ENCODE measurements around the gene ADAMTS2. TPM values are rescaled to one million over a fixed set of nuclear protein-coding genes. Genes with fewer than 3 reads are reported as not detected.
"Not testable (repeated sequence)": the region's sequence is repeated elsewhere in the genome, so short reads cannot be mapped to it uniquely, and the experiment has no call there.

ADAMTS2 gene
- total and polyA plus RNA-seq, 8 donors, result 1.8 to 41.5 (median 11.6) TPM

DNA sequence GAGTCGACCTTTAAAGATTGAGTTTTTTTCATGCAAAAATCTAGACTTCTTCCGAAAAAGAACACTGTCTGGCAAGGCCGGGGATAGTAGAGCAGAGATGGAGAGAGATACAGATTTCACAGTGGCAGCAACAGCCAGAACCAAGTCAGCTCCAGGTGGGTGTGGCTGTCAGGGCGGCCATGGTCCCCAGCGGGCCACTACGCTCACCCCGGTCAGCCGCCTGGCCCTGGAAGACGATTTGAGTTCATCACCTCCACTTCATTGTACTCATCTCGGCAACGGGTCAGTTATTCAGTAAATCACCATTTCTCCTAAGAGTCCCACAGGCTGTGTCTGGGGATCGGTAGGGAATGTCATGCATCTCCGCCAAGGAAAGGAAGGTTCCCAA, 232.1 kb downstream of the ADAMTS2 start:
- WGBS, 5 donors, result 89 to 97% (median 90%) methylated on average over 13 of the region's 13 CpGs
- Histone ChIP-seq H3K27ac (no peak overlapping the region), H3K4me3 (no peak overlapping the region), H3K4me1 (no peaks in the 10 kb centered on the region), H3K27me3 (no peaks in the 10 kb centered on the region), H3K9me3 (peaks cover 11 to 97% (median 89%) of the 10 kb centered on the region in 4 donors), H3K36me3 (peaks cover 0 to 32% (median 8%) of the 10 kb centered on the region in 4 donors)
- TF ChIP-seq POLR2A (IDR thresholded peaks at IDR 0.05) (no peak), POLR2AphosphoS5 (IDR thresholded peaks at IDR 0.05) (no peak), EP300 (IDR thresholded peaks at IDR 0.05) (no peak)
- TF ChIP-seq, protein P1, sequence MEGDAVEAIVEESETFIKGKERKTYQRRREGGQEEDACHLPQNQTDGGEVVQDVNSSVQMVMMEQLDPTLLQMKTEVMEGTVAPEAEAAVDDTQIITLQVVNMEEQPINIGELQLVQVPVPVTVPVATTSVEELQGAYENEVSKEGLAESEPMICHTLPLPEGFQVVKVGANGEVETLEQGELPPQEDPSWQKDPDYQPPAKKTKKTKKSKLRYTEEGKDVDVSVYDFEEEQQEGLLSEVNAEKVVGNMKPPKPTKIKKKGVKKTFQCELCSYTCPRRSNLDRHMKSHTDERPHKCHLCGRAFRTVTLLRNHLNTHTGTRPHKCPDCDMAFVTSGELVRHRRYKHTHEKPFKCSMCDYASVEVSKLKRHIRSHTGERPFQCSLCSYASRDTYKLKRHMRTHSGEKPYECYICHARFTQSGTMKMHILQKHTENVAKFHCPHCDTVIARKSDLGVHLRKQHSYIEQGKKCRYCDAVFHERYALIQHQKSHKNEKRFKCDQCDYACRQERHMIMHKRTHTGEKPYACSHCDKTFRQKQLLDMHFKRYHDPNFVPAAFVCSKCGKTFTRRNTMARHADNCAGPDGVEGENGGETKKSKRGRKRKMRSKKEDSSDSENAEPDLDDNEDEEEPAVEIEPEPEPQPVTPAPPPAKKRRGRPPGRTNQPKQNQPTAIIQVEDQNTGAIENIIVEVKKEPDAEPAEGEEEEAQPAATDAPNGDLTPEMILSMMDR (IDR thresholded peaks at IDR 0.05), result no peak
- DNase-seq, result peak in 1 of 2 donors; percentile 5
- intact Hi-C loops (cut with DNase I; ENCODE audit: low total_unique reads), result no loop called here

DNA sequence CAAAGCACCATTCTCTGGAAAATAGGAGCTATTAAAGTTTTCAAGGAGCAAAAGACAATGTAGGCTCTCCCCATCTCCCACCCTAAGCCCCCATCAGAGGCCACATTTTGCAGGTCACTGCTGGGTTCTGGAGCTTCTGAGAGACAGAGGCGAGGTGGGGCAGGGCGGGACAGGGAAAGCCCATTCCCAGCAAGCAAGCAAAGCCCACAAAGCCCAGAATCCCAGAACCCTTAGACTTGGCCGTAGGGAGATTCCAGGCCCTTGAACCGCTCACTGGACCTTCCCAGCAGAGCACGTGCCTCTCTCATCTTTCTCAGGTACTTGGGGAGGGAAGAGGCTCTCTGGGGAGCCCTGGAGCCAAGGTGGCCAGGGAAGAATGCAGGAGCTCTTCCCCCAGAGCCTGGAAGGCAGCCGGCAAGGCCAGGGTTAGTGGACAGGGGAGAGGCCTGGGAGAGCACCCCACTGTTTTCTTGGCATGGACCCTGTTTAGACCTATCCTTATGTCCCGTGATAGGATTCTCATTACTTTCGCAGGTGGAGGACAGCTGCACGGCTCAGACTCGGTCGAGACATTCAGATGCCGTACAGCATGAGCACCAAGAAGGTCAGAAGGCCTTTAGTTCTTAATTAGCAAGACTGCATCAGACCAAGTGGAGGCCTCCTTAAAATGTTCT, 232.7 kb downstream of the ADAMTS2 start:
- H3K27ac ChIP-seq, result no peak overlapping the region
- H3K4me1 ChIP-seq, result no peaks in the 10 kb centered on the region
- DNase-seq, result peak in 1 of 2 donors; percentile 9
- TF ChIP-seq, protein P1 (IDR thresholded peaks at IDR 0.05), result no peak
- TF ChIP-seq EP300 (IDR thresholded peaks at IDR 0.05) (no peak), POLR2A (IDR thresholded peaks at IDR 0.05) (no peak), POLR2AphosphoS5 (IDR thresholded peaks at IDR 0.05) (no peak)
- 87 to 92% (median 90%) methylated on average over 12 of the region's 12 CpGs for WGBS, 5 donors
- H3K4me3 ChIP-seq, result no peak overlapping the region
- H3K36me3 ChIP-seq, result peaks cover 0 to 32% (median 8%) of the 10 kb centered on the region in 4 donors
- no peaks in the 10 kb centered on the region for H3K27me3 ChIP-seq
- intact Hi-C loops (cut with DNase I; ENCODE audit: low total_unique reads), result no loop called here
- peaks cover 11 to 99% (median 92%) of the 10 kb centered on the region in 4 donors for H3K9me3 ChIP-seq

DNA sequence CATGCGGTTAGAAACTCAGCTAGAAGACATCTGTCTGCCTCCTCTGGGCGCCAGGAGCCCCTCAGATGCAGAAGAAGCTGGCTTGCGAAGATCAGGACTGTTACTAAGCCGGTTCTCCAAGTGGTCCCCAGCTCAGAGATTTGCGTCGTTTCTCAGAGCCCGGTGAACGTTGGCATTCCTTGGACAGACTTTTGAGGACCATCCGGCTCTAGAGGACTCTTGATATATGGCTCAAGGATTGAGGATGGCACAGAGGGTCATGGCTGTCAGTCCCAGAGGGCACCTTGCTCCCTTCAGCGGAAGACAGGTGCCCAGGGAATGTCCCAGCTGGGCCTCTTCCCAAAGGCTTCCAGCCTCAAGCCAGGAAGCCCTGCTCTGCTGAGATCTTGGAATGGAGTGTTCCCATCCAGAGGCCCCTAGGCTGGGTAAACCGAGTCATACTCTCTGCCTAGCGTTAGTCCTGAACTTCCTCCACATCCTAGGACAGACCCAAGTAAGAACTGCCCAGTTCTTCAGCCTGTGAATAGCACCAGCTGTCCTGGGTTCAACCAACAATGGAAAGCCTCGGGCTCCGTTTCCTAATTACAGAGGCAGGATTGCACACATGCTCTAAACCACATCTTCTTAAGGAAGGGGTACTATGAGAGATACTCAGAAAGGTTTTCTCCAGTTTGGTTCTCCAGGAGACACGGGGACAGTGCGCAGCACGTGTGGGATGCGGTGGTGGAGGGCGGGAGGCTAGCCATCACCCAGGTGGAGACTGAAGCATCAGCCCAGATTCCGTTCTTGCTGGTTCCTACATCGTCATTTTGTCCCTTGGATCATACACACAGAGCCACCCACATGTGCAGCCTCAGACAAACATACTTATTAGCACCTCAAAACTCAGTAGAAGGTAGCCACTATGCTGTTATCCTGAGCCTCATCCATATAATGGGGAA, 233.7 kb downstream of the ADAMTS2 start:
- Histone ChIP-seq H3K27ac (no peak overlapping the region), H3K4me1 (no peaks in the 10 kb centered on the region), H3K36me3 (peaks cover 0 to 29% (median 8%) of the 10 kb centered on the region in 4 donors), H3K27me3 (no peaks in the 10 kb centered on the region), H3K4me3 (no peak overlapping the region), H3K9me3 (peaks cover 11 to 97% (median 90%) of the 10 kb centered on the region in 4 donors)
- TF ChIP-seq, protein P1 (IDR thresholded peaks at IDR 0.05), result no peak
- TF ChIP-seq POLR2AphosphoS5 (IDR thresholded peaks at IDR 0.05), result no peak
- TF ChIP-seq EP300 (IDR thresholded peaks at IDR 0.05), result no peak
- TF ChIP-seq POLR2A (IDR thresholded peaks at IDR 0.05), result no peak
- 79 to 84% (median 83%) methylated on average over 20 to 21 of the region's 21 CpGs for WGBS, 5 donors
- intact Hi-C loops (cut with DNase I; ENCODE audit: low total_unique reads), result no loop called here
- DNase-seq, result no peak

DNA sequence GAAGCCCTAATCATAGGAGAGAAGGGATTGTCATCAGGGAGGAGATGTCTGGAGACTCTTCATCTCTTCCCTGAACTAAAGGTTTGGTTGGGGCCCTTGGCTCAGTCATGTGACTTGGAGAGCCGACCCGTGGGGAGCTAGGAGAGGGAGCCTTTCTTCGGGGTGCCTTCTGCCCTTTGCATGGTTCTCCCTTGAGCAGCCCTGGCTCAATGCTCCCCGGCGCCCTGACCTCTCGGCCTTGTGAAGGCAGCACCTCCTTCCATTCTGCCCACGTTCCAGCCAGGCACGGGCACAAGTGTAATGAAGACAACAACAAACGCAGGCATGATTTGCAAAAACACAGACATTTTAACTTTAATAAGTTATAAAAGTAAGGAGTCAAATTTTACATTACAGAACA, 234.7 kb downstream of the ADAMTS2 start:
- Histone ChIP-seq H3K27ac (no peak overlapping the region), H3K36me3 (peaks cover 0 to 23% (median 8%) of the 10 kb centered on the region in 4 donors), H3K27me3 (no peaks in the 10 kb centered on the region), H3K4me3 (no peak overlapping the region), H3K9me3 (peaks cover 8 to 88% (median 83%) of the 10 kb centered on the region in 4 donors), H3K4me1 (no peaks in the 10 kb centered on the region)
- 86 to 91% (median 88%) methylated on average over 9 of the region's 9 CpGs for WGBS, 5 donors
- intact Hi-C loops (cut with DNase I; ENCODE audit: low total_unique reads), result no loop called here
- no peak for DNase-seq
- TF ChIP-seq, protein P1 (IDR thresholded peaks at IDR 0.05), result no peak
- TF ChIP-seq POLR2A (IDR thresholded peaks at IDR 0.05), result no peak

DNA sequence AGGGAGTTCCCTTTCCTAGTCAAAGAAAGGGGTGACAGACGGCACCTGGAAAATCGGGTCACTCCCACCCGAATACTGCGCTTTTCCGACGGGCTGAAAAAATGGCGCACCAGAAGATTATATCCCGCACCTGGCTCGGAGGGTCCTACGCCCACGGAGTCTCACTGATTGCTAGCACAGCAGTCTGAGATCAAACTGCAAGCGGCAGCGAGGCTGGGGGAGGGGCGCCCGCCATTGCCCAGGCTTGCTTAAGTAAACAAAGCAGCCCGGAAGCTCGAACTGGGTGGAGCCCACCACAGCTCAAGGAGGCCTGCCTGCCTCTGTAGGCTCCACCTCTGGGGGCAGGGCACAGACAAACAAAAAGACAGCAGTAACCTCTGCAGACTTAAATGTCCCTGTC, 244.0 kb downstream of the ADAMTS2 start:
- H3K27ac ChIP-seq; H3K27me3 ChIP-seq; H3K4me3 ChIP-seq; DNase-seq; intact Hi-C loops (cut with DNase I; ENCODE audit: low total_unique reads); H3K4me1 ChIP-seq: not testable (repeated sequence)
- peaks cover 28 to 53% (median 47%) of the 10 kb centered on the region in 4 donors for H3K9me3 ChIP-seq
- peaks cover 0 to 11% (median 2%) of the 10 kb centered on the region in 4 donors for H3K36me3 ChIP-seq
- 87 to 95% (median 92%) methylated on average over 13 to 17 of the region's 17 CpGs for WGBS, 5 donors
